ENCODE results near the gene DCLK1.

DNA sequence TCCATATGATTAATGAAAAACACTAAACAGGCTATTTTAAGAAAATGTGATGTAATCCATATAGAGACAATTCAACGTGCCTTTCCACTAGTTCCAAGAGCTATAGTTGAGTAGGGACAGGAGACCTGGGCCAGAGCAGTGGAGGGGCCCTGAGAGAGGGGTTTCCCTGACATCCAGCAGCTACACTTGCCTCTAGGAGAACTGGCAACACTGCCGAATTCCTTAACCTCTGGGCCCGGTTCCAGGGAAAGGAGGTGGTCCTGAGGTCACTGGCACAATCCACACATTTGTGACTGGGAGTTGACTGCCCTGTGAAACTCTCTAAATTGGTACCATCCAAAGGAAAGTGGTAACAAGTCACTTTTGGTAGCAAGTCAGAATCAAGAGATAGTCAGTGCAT lies 264.4 kb downstream of the DCLK1 start:
- TF ChIP-seq, protein P1, sequence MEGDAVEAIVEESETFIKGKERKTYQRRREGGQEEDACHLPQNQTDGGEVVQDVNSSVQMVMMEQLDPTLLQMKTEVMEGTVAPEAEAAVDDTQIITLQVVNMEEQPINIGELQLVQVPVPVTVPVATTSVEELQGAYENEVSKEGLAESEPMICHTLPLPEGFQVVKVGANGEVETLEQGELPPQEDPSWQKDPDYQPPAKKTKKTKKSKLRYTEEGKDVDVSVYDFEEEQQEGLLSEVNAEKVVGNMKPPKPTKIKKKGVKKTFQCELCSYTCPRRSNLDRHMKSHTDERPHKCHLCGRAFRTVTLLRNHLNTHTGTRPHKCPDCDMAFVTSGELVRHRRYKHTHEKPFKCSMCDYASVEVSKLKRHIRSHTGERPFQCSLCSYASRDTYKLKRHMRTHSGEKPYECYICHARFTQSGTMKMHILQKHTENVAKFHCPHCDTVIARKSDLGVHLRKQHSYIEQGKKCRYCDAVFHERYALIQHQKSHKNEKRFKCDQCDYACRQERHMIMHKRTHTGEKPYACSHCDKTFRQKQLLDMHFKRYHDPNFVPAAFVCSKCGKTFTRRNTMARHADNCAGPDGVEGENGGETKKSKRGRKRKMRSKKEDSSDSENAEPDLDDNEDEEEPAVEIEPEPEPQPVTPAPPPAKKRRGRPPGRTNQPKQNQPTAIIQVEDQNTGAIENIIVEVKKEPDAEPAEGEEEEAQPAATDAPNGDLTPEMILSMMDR (IDR thresholded peaks at IDR 0.05) = no peak
- TF ChIP-seq POLR2A (IDR thresholded peaks at IDR 0.05) (no peak), EP300 (IDR thresholded peaks at IDR 0.05) (no peak)
